Measurements from ENCODE around the gene NCBP1. TPM values are rescaled to one million over a fixed set of nuclear protein-coding genes. Genes with fewer than 3 reads are reported as not detected.
A peak's percentile ranks its signal among the peaks of the same experiment; 100 is the strongest.

Gene NCBP1
- polyA plus RNA-seq, 2 of the 4 experiments (the other 2 are of a cell fraction): 31.8 to 48.2 TPM

DNA sequence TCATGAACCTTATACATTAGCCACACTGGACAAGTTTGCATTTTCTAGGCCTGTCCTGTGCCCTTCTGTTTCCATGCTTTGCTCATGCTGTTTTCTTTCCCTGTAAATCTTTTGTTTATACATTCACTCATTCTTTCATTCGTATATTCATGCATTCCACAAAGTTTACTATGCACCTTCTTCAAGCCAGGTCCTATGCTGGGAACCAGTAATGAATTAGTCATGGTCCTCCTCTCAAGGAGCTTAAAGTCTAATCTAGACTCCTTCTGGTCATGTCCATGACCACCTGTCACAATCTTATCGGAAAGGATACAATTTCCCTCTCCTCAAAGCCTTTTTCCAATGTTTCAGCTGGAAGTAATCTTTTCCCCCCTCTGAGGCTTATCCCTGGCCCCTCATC, 72.6 kb downstream of the NCBP1 start:
- ATAC-seq: no peak
- H3K4me3 ChIP-seq: no peak overlapping the region
- TF ChIP-seq BHLHE40 (IDR thresholded peaks at IDR 0.05; ENCODE audit: low read depth, low read length) (no peak), HEYL (CRISPR knock-in tag; IDR thresholded peaks at IDR 0.05) (no peak), JUN (IDR thresholded peaks at IDR 0.05) (no peak), CEBPB (IDR thresholded peaks at IDR 0.05) (no peak), PHF8 (IDR thresholded peaks at IDR 0.05; ENCODE audit: borderline replicate concordance, low read depth) (no peak), POLR2AphosphoS2 (conservative IDR thresholded peaks at IDR 0.05; ENCODE audit: low read length) (no peak), TFCP2L1 (CRISPR knock-in tag; IDR thresholded peaks at IDR 0.05) (no peak)
- TF ChIP-seq, protein P1, sequence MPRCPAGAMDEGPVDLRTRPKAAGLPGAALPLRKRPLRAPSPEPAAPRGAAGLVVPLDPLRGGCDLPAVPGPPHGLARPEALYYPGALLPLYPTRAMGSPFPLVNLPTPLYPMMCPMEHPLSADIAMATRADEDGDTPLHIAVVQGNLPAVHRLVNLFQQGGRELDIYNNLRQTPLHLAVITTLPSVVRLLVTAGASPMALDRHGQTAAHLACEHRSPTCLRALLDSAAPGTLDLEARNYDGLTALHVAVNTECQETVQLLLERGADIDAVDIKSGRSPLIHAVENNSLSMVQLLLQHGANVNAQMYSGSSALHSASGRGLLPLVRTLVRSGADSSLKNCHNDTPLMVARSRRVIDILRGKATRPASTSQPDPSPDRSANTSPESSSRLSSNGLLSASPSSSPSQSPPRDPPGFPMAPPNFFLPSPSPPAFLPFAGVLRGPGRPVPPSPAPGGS (IDR thresholded peaks at IDR 0.05): no peak
- H3K4me1 ChIP-seq: peaks cover 29% of the 10 kb centered on the region
- H3K4me2 ChIP-seq: no peak overlapping the region
- ChIA-PET CTCF (interaction anchor here (0.6 to 11.8 kb wide), 8 partner anchors 8 to 295 kb away, joined by 3 to 98 read pairs (median 4); partner anchors contain the start of gene TRMO), POLR2A (interaction anchor here (2.6 kb wide), 1 partner anchor 216 kb away, joined by 14 read pairs; the partner anchor contains the start of gene TRMO)
- H3K9me3 ChIP-seq: no peaks in the 10 kb centered on the region
- WGBS (ENCODE audit: missing lambda C conversion rate): 59% methylated on average over 2 of the region's 2 CpGs
- FAIRE-seq: no peak
- no peak for DNase-seq (ENCODE audit: low read depth in 1 of 2, low spot score in 1 of 2)
- no peak overlapping the region for H3K27ac ChIP-seq

DNA sequence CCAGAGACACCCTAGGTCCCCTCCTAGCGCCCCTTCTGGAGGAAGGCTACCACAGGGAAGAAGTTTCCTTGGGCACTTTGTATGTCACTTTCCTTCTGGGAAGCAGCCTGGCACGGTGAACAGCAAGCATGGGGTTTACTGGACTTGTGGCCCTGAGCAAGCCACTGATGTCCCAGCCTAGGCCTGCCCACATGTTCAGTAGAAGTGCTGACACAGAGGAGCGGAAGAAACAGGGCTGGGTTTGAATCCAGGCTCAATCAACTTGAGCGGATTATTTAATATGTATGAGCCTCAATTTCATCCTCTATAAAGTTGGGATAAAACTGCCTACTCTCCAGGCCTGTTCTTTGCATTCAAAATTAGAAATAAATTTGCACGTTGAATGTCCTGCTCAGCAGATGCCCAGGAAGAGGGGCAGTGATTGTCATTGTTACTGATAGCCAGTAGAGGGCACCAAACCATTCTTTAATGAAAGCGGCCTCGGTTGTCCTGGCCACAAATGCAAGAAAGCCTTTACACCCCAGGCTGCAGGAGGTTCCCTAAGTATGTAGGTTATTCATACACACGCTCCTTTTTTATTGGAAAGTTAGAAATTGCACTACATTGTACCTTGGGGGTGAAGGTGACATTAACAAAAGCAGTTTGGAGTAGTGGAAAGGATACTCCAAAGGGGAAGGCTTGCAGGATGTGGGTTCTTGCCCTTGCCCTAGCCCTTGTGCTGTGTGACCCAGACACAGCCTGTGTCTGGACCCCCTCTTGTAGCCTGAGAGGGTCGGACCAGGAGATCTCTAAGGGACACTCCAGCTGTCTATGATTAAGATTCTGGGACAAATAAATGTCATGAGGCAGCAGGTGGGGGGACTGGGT, 77.0 kb downstream of the NCBP1 start:
- Histone ChIP-seq H3K9me3 (no peaks in the 10 kb centered on the region), H3K4me1 (peaks cover 20% of the 10 kb centered on the region), H3K4me2 (0 out of 3 replicates have a peak overlapping the region, but pooled peaks have one; percentile 4), H3K4me3 (no peak overlapping the region), H3K27ac (peak overlapping the region; percentile 18 to 54; a peak in 3 of 6 replicates)
- peak; percentile 49 for FAIRE-seq
- TF ChIP-seq, protein P2, sequence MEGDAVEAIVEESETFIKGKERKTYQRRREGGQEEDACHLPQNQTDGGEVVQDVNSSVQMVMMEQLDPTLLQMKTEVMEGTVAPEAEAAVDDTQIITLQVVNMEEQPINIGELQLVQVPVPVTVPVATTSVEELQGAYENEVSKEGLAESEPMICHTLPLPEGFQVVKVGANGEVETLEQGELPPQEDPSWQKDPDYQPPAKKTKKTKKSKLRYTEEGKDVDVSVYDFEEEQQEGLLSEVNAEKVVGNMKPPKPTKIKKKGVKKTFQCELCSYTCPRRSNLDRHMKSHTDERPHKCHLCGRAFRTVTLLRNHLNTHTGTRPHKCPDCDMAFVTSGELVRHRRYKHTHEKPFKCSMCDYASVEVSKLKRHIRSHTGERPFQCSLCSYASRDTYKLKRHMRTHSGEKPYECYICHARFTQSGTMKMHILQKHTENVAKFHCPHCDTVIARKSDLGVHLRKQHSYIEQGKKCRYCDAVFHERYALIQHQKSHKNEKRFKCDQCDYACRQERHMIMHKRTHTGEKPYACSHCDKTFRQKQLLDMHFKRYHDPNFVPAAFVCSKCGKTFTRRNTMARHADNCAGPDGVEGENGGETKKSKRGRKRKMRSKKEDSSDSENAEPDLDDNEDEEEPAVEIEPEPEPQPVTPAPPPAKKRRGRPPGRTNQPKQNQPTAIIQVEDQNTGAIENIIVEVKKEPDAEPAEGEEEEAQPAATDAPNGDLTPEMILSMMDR (IDR thresholded peaks at IDR 0.05): peak; percentile 82
- TF ChIP-seq RAD21 (conservative IDR thresholded peaks at IDR 0.05 in 1 of 2, IDR thresholded peaks at IDR 0.05 in 1 of 2) (peak; percentile 93 to 94), POLR2AphosphoS2 (conservative IDR thresholded peaks at IDR 0.05; ENCODE audit: low read length) (no peak), EHMT2 (IDR thresholded peaks at IDR 0.05; ENCODE audit: low read depth) (no peak), SMC3 (IDR thresholded peaks at IDR 0.05) (peak; percentile 91), MAFK (IDR thresholded peaks at IDR 0.05; ENCODE audit: partially characterized antibody) (peak; percentile 52)
- DNase-seq (ENCODE audit: low read depth in 1 of 2, low spot score in 1 of 2): peak; percentile 75 to 86
- 26% methylated on average over 9 of the region's 9 CpGs for WGBS (ENCODE audit: missing lambda C conversion rate)
- ChIA-PET CTCF (interaction anchor here (0.6 to 1.6 kb wide), 9 partner anchors 15 to 211 kb away, joined by 3 to 6 read pairs (median 3); no protein-coding TSS in a partner anchor), POLR2A (no interaction called here)
- ATAC-seq: peak; percentile 94 to 95

DNA sequence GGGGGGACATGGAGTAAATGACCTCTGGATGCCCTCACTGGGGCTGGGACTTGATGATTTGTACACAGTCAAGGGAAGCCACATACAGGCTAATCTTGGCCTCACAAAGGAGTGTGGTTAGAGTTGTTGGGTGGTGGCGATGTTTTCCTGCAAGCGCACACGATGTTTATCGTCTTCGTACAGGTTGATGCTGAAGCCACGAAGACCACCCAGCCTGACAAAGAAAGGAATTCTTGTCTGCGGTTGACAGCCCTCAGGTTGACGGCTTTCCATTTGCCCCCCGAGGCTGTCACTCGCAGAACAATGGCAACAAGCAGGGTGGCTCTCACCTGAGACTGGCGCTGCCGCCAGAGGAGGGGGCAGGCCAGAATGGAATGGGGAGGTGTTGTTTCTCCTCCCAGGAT, 77.6 kb downstream of the NCBP1 start:
- Histone ChIP-seq H3K9me3 (no peaks in the 10 kb centered on the region), H3K4me1 (peaks cover 20% of the 10 kb centered on the region), H3K27ac (peak overlapping the region in 1 of 2 experiments; percentile 54; a peak in 3 of 6 replicates), H3K4me3 (no peak overlapping the region), H3K4me2 (no peak overlapping the region)
- TF ChIP-seq CEBPB (IDR thresholded peaks at IDR 0.05): no peak
- TF ChIP-seq, protein P3, sequence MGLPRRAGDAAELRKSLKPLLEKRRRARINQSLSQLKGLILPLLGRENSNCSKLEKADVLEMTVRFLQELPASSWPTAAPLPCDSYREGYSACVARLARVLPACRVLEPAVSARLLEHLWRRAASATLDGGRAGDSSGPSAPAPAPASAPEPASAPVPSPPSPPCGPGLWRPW (IDR thresholded peaks at IDR 0.05): no peak
- TF ChIP-seq, protein P4, sequence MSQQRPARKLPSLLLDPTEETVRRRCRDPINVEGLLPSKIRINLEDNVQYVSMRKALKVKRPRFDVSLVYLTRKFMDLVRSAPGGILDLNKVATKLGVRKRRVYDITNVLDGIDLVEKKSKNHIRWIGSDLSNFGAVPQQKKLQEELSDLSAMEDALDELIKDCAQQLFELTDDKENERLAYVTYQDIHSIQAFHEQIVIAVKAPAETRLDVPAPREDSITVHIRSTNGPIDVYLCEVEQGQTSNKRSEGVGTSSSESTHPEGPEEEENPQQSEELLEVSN (IDR thresholded peaks at IDR 0.05; ENCODE audit: borderline replicate concordance, low read depth): no peak
- TF ChIP-seq RARB (CRISPR knock-in tag; IDR thresholded peaks at IDR 0.05): no peak
- TF ChIP-seq, protein P5, sequence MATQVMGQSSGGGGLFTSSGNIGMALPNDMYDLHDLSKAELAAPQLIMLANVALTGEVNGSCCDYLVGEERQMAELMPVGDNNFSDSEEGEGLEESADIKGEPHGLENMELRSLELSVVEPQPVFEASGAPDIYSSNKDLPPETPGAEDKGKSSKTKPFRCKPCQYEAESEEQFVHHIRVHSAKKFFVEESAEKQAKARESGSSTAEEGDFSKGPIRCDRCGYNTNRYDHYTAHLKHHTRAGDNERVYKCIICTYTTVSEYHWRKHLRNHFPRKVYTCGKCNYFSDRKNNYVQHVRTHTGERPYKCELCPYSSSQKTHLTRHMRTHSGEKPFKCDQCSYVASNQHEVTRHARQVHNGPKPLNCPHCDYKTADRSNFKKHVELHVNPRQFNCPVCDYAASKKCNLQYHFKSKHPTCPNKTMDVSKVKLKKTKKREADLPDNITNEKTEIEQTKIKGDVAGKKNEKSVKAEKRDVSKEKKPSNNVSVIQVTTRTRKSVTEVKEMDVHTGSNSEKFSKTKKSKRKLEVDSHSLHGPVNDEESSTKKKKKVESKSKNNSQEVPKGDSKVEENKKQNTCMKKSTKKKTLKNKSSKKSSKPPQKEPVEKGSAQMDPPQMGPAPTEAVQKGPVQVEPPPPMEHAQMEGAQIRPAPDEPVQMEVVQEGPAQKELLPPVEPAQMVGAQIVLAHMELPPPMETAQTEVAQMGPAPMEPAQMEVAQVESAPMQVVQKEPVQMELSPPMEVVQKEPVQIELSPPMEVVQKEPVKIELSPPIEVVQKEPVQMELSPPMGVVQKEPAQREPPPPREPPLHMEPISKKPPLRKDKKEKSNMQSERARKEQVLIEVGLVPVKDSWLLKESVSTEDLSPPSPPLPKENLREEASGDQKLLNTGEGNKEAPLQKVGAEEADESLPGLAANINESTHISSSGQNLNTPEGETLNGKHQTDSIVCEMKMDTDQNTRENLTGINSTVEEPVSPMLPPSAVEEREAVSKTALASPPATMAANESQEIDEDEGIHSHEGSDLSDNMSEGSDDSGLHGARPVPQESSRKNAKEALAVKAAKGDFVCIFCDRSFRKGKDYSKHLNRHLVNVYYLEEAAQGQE (IDR thresholded peaks at IDR 0.05): no peak
- TF ChIP-seq BHLHE40 (IDR thresholded peaks at IDR 0.05; ENCODE audit: low read depth, low read length): no peak
- TF ChIP-seq MAZ (IDR thresholded peaks at IDR 0.05; ENCODE audit: borderline replicate concordance, low read depth, low read length): no peak
- no peak for TF ChIP-seq POLR2AphosphoS2 (conservative IDR thresholded peaks at IDR 0.05; ENCODE audit: low read length)
- no peak for TF ChIP-seq HDAC2 (IDR thresholded peaks at IDR 0.05)
- no peak for TF ChIP-seq EP300 (IDR thresholded peaks at IDR 0.05)
- TF ChIP-seq MYC (IDR thresholded peaks at IDR 0.05; ENCODE audit: borderline replicate concordance, low read length): no peak
- TF ChIP-seq ZNF302 (CRISPR knock-in tag; IDR thresholded peaks at IDR 0.05): no peak
- no peak for TF ChIP-seq POLR2A (IDR thresholded peaks at IDR 0.05; ENCODE audit: low read length)
- 79% methylated on average over 12 of the region's 12 CpGs for WGBS (ENCODE audit: missing lambda C conversion rate)
- DNase-seq (ENCODE audit: low read depth in 1 of 2, low spot score in 1 of 2): no peak
- ChIA-PET CTCF (interaction anchor here (0.6 to 1.6 kb wide), 9 partner anchors 15 to 210 kb away, joined by 3 to 6 read pairs (median 3); no protein-coding TSS in a partner anchor), POLR2A (no interaction called here)
- FAIRE-seq: no peak
- peak in 1 of 2 experiments; percentile 7; a peak in 1 of 6 replicates for ATAC-seq

Measured in A549 (cell line).